Glutamatergic neuron (in vitro differentiated cells): ENCODE results near the gene GALK2. TPM values are rescaled to one million over a fixed set of nuclear protein-coding genes. Genes with fewer than 3 reads are reported as not detected.
"Not testable (repeated sequence)": the region's sequence is repeated elsewhere in the genome, so short reads cannot be mapped to it uniquely, and the experiment has no call there.

Experiments
- DNase-seq: peaks from one replicate; pipeline ENCODE4 v3.0.0; 2022
- H3K27ac Mint-ChIP-seq: one replicate; pipeline ENCODE4 v1.8.0; 2020; ENCODE audit warnings: mild to moderate bottlenecking, mixed read lengths, inconsistent platforms; ENCODE audit not compliant: unreplicated experiment
- H3K27me3 Mint-ChIP-seq: one replicate; pipeline ENCODE4 v1.8.0; 2020; ENCODE audit warnings: mild to moderate bottlenecking, moderate library complexity, mixed read lengths, inconsistent platforms; ENCODE audit not compliant: unreplicated experiment
- H3K36me3 Mint-ChIP-seq: one replicate; pipeline ENCODE4 v1.8.0; 2020; ENCODE audit warnings: mild to moderate bottlenecking, mixed read lengths, inconsistent platforms; ENCODE audit not compliant: unreplicated experiment
- H3K4me1 Mint-ChIP-seq: one replicate; pipeline ENCODE4 v1.8.0; 2020; ENCODE audit warnings: mild to moderate bottlenecking, low read depth, mixed read lengths, inconsistent platforms; ENCODE audit not compliant: unreplicated experiment
- H3K4me3 Mint-ChIP-seq: one replicate; pipeline ENCODE4 v1.8.0; 2020; ENCODE audit warnings: mild to moderate bottlenecking, mixed read lengths, inconsistent platforms; ENCODE audit not compliant: unreplicated experiment
- H3K9me3 Mint-ChIP-seq: one replicate; pipeline ENCODE4 v1.8.0; 2020; ENCODE audit warnings: mild to moderate bottlenecking, moderate library complexity, mixed read lengths, inconsistent platforms; ENCODE audit not compliant: unreplicated experiment
- CTCF ChIP-seq: fragments of 200-600 bp; sonication (generic); IDR thresholded peaks from one replicate; pipeline ENCODE4 v1.5.0; 2021; ENCODE audit not compliant: partially characterized antibody, unreplicated experiment
- total RNA-seq: library from RNA; stranded (reverse); fragmentation: NEBNext Ultra II Directional; extraction: Animal tissue kit (Norgen Biotek cat#: 25700); gene quantifications from one replicate; pipeline ENCODE4 v1.2.1, GENCODE V29; 2021; ENCODE audit not compliant: unreplicated experiment

Gene GALK2
- total RNA-seq, 1 donor from 2014 or later: 19.9 TPM

- H3K36me3 Mint-ChIP-seq: peaks cover 4% of the 10 kb centered on the region
- H3K4me3 Mint-ChIP-seq: no peak overlapping the region
- H3K9me3 Mint-ChIP-seq: no peaks in the 10 kb centered on the region
- no peak for TF ChIP-seq CTCF
- H3K27me3 Mint-ChIP-seq: no peaks in the 10 kb centered on the region
- H3K4me1 Mint-ChIP-seq: peaks cover 4% of the 10 kb centered on the region
- no peak overlapping the region for H3K27ac Mint-ChIP-seq
- no peak for DNase-seq
Measured at GRCh38 chr15:49239105-49239504, 69.1 kb downstream of the GALK2 start.

- no peaks in the 10 kb centered on the region for H3K36me3 Mint-ChIP-seq
- no peaks in the 10 kb centered on the region for H3K27me3 Mint-ChIP-seq
- no peak overlapping the region for H3K27ac Mint-ChIP-seq
- no peaks in the 10 kb centered on the region for H3K4me1 Mint-ChIP-seq
- H3K4me3 Mint-ChIP-seq: no peak overlapping the region
- H3K9me3 Mint-ChIP-seq: no peaks in the 10 kb centered on the region
- no peak for DNase-seq
- TF ChIP-seq CTCF: no peak
Measured at GRCh38 chr15:49242820-49243219, 72.8 kb downstream of the GALK2 start.

GRCh38 chr15:49247556-49248110, 77.6 kb downstream of the GALK2 start:
- Mint-ChIP-seq H3K27ac (no peak overlapping the region), H3K36me3 (peaks cover 9% of the 10 kb centered on the region)

GRCh38 chr15:49248291-49248690, 78.2 kb downstream of the GALK2 start:
- no peaks in the 10 kb centered on the region for H3K4me1 Mint-ChIP-seq
- peaks cover 9% of the 10 kb centered on the region for H3K36me3 Mint-ChIP-seq
- no peak overlapping the region for H3K27ac Mint-ChIP-seq
- no peak overlapping the region for H3K4me3 Mint-ChIP-seq
- H3K9me3 Mint-ChIP-seq: no peaks in the 10 kb centered on the region
- TF ChIP-seq CTCF: no peak
- DNase-seq: no peak
- H3K27me3 Mint-ChIP-seq: no peaks in the 10 kb centered on the region

More at GRCh38 chr15:49247556-49248110, 77.6 kb downstream of the GALK2 start:
- Mint-ChIP-seq H3K4me1 (no peaks in the 10 kb centered on the region), H3K27me3 (no peaks in the 10 kb centered on the region), H3K9me3 (no peaks in the 10 kb centered on the region), H3K4me3 (no peak overlapping the region)
- no peak for DNase-seq
- no peak for TF ChIP-seq CTCF

GRCh38 chr15:49255966-49256759, 86.1 kb downstream of the GALK2 start:
- H3K27me3 Mint-ChIP-seq: no peaks in the 10 kb centered on the region
- H3K4me3 Mint-ChIP-seq: no peak overlapping the region
- H3K36me3 Mint-ChIP-seq: no peaks in the 10 kb centered on the region
- TF ChIP-seq CTCF: no peak
- no peaks in the 10 kb centered on the region for H3K9me3 Mint-ChIP-seq
- H3K27ac Mint-ChIP-seq: no peak overlapping the region
- no peak for DNase-seq
- no peaks in the 10 kb centered on the region for H3K4me1 Mint-ChIP-seq

GRCh38 chr15:49265117-49265516, 95.1 kb downstream of the GALK2 start:
- not testable (repeated sequence) for DNase-seq, H3K4me1 Mint-ChIP-seq, H3K9me3 Mint-ChIP-seq, H3K27me3 Mint-ChIP-seq, H3K27ac Mint-ChIP-seq, H3K36me3 Mint-ChIP-seq, H3K4me3 Mint-ChIP-seq
